Small intestine (tissue), 7 donors: Measurements from ENCODE around the gene ADGRL2. TPM values are rescaled to one million over a fixed set of nuclear protein-coding genes. Genes with fewer than 3 reads are reported as not detected.

ENCODE experiments used
- DNase-seq, 2 donors: peaks; one replicate each; pipeline versions ENCODE4 v3.0.0 to v3.0.0-alpha.2; 2013
- FAIRE-seq: peaks from 2 replicates; lab custom pipeline; 2012; peaks lifted over from hg19 to GRCh38; lab: Jason Lieb, UNC
- H3K27ac ChIP-seq, 3 donors: one replicate each; pipeline ENCODE4 v1.5.1; 2013; ENCODE audit warnings: low read length in 2 of 3, mild to moderate bottlenecking in 2 of 3, control low read depth in 1 of 3, inconsistent platforms in 1 of 3, low read depth in 1 of 3, moderate library complexity in 1 of 3
- H3K27me3 ChIP-seq, 3 donors: one replicate each; pipeline ENCODE4 v1.6.1; 2013; ENCODE audit warnings: low read length in 3 of 3, inconsistent platforms in 1 of 3; ENCODE audit not compliant: control insufficient read depth in 3 of 3, insufficient read depth in 3 of 3
- H3K36me3 ChIP-seq, 3 donors: one replicate each; pipeline ENCODE4 v1.6.1; 2013; ENCODE audit warnings: low read length in 3 of 3, inconsistent platforms in 1 of 3, low read depth in 1 of 3, mild to moderate bottlenecking in 1 of 3, moderate library complexity in 1 of 3; ENCODE audit not compliant: control insufficient read depth in 3 of 3, insufficient read depth in 2 of 3
- H3K4me1 ChIP-seq, 3 donors: one replicate each; pipeline ENCODE4 v1.6.1; 2013; ENCODE audit warnings: low read length in 2 of 3, inconsistent platforms in 1 of 3, low read depth in 1 of 3, mild to moderate bottlenecking in 1 of 3, moderate library complexity in 1 of 3; ENCODE audit not compliant: control insufficient read depth in 3 of 3, insufficient read depth in 2 of 3
- H3K4me3 ChIP-seq, 3 donors: one replicate each; pipeline ENCODE4 v1.5.1; 2013; ENCODE audit warnings: low read length in 3 of 3, control low read depth in 1 of 3, inconsistent platforms in 1 of 3, low read depth in 1 of 3, mild to moderate bottlenecking in 1 of 3, moderate library complexity in 1 of 3
- H3K9me3 ChIP-seq, 2 donors: one replicate each; pipeline ENCODE4 v1.6.1; 2013; ENCODE audit warnings: low read depth in 1 of 2, low read length in 1 of 2; ENCODE audit not compliant: control insufficient read depth in 2 of 2, insufficient read depth in 1 of 2
- WGBS, 3 donors: extraction: QIAGEN DNeasy Blood & Tissue Kit; methylation state at CpG; one replicate each; pipeline ENCODE4 v1.1.7; 2013; 5-methylcytosine and 5-hydroxymethylcytosine counted together
- polyA plus RNA-seq, 4 donors: library from polyadenylated mRNA; stranded (reverse) in 3 of 4; unstranded in 1 of 4; fragments of 200-250 nt in 3 of 4; fragments of 120-200 nt in 1 of 4; gene quantifications; one replicate each; pipeline versions ENCODE4 v1.2.1 to v1.2.3, GENCODE V29; 2013
- donor health status: healthy with polysubstance abuse.
- donor health status: control.
- donor health status: control.
- donor health status: Bipolar disorder and iron deficiency.
- donor health status: healthy.

ADGRL2 gene
- polyA plus RNA-seq, 4 donors, result 0.67 to 74.9 (median 8.0) TPM

DNA sequence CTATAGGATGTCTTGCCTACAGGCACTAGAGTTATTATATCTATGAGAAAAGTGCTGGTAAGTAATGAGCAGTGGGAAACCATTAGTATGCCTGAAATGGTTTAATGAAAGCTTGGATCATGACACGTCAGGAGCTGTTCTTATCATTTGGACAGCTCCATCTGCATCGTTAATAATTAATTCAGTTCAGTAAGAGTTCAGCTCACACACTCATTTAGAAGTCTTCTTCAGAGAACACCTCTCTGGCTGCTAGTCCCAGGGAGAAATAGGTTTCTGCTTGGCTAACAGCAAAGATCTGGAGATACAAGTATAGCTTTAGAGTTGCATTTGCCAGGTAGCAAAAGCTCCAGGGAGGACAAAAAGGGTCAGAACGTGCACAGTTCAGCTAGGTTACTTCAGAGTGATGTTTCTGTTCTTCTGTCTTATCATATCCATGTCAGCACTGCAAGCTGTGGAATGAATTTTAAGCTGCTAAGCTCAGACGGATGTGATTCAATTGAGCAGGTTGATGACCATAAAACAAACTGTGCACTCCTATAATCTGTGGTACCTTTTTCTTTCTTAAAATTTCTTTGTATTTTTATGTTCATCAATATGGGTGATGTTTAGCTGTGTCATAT, 173.6 kb downstream of the ADGRL2 start:
- no peak for FAIRE-seq
- H3K27me3 ChIP-seq, result no peaks in the 10 kb centered on the region
- WGBS, 3 donors, result 9 to 64% (median 26%) methylated on average over 4 of the region's 4 CpGs

DNA sequence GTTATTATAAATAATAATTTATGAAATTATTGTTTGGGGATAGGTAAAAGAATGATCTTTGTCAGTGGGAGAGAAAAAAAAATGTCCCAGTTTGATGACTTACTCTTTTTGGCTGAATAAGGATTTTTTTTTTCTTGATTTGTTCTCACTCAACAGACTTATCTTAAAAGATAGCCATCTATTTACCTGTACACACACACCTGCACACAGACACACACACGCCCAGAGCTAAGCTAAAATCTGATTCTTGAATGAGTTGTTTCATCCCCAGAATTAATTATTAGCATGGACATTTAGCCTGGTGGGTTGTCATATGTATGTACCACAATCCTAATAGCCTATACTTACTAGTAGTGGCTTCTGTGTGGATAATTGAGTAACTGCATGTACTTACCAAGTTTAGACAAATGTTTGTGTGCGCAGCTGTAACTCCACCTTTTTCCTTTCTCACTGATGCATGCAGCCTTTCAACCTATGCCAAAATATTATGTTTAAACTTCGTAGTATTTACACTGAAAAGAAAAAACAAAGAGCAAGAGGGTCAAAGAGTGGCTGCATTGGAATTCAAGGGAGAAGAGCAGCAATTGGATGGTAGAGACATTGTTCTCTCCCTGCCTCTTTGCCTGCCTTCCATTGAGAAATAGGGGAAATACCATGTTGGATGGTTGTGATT, 174.3 kb downstream of the ADGRL2 start:
- H3K9me3 ChIP-seq, result no peaks in the 10 kb centered on the region
- H3K4me1 ChIP-seq, result peaks cover 0 to 3% (median 0%) of the 10 kb centered on the region in 3 donors
- 45 to 71% (median 53%) methylated on average over 3 of the region's 3 CpGs for WGBS, 3 donors
- no peak overlapping the region for H3K4me3 ChIP-seq
- DNase-seq, result no peak
- H3K27me3 ChIP-seq, result no peaks in the 10 kb centered on the region
- no peak for FAIRE-seq
- no peak overlapping the region for H3K27ac ChIP-seq
- H3K36me3 ChIP-seq, result peaks cover 0 to 4% (median 0%) of the 10 kb centered on the region in 3 donors

More for the DNA sequence above, 173.6 kb downstream of the ADGRL2 start:
- peak; percentile 52 to 54 for DNase-seq
- no peaks in the 10 kb centered on the region for H3K9me3 ChIP-seq
- H3K4me3 ChIP-seq, result no peak overlapping the region
- peaks cover 0 to 3% (median 0%) of the 10 kb centered on the region in 3 donors for H3K4me1 ChIP-seq
- H3K36me3 ChIP-seq, result peaks cover 0 to 4% (median 0%) of the 10 kb centered on the region in 3 donors
- H3K27ac ChIP-seq, result no peak overlapping the region

DNA sequence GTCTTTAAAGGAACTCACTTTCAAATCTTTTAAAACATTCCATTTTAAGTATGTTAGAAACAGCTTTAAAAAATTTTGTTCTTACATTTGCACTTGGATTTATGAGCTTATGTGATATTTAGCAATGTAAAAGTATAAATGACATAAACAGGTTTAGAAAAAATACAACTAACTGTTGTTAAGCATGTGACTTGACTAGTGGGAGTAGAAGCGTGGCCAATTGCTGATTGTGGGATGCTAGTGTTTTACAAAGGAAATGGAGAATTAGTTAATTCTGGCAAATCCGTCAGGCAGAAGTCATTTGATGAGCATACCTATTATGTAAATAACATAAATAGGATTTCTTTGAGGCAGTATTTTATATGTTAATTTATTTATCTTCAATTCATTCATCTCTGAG, 175.8 kb downstream of the ADGRL2 start:
- Histone ChIP-seq H3K4me1 (peaks cover 0 to 3% (median 0%) of the 10 kb centered on the region in 3 donors), H3K36me3 (peaks cover 0 to 4% (median 0%) of the 10 kb centered on the region in 3 donors)
- FAIRE-seq, result no peak

DNA sequence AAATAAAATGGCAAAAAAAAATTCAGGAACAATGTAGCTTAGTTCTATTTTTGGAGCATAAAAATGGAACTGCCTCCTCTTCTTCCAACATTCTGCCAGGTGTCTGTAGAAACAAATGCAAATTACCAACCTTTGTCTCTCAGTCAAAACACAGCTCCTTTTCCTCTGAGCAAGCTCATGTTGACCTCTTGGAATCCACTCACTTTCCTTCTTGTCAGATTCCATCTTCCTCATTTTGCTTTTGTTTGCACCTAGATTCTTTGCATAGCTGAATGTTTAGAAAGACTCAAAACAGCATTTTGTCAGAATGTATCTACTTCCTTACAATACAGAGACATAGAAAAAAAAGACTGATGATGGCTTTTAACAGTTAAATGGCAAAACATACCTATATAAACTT, 178.2 kb downstream of the ADGRL2 start:
- Histone ChIP-seq H3K27ac (no peak overlapping the region), H3K4me3 (no peak overlapping the region), H3K9me3 (no peaks in the 10 kb centered on the region), H3K36me3 (peaks cover 0 to 2% (median 0%) of the 10 kb centered on the region in 3 donors), H3K4me1 (peaks cover 0 to 3% (median 0%) of the 10 kb centered on the region in 3 donors), H3K27me3 (no peaks in the 10 kb centered on the region)
- FAIRE-seq (no peak), DNase-seq (no peak)

More for the DNA sequence above, 175.8 kb downstream of the ADGRL2 start:
- Histone ChIP-seq H3K27ac (no peak overlapping the region), H3K27me3 (no peaks in the 10 kb centered on the region), H3K4me3 (no peak overlapping the region), H3K9me3 (no peaks in the 10 kb centered on the region)
- 90 to 94% (median 90%) methylated on average over 2 of the region's 2 CpGs for WGBS, 3 donors
- DNase-seq, result no peak

DNA sequence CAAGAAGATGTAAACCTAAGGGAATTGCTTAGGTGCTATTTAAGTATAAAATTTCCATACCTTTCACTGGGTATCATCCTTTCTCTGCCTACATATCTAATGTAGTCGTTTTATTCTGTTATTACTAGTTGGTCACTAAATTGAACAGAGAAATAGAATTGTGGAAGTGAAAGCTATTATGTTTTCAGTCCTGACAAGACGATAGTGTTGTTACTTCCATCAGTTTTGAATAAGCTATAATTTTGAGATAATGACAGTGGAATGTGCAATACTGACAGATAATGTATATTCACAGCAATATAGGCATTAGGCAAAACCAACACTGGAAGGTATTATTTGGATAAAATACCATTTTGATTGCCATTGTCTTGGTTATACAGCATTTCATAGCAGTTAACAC, 181.8 kb downstream of the ADGRL2 start:
- 72 to 83% (median 77%) methylated on average over 2 of the region's 2 CpGs for WGBS, 3 donors
- no peak overlapping the region for H3K27ac ChIP-seq
- no peaks in the 10 kb centered on the region for H3K27me3 ChIP-seq
- no peaks in the 10 kb centered on the region for H3K4me1 ChIP-seq
- DNase-seq, result no peak
- H3K4me3 ChIP-seq, result no peak overlapping the region
- no peak for FAIRE-seq
- H3K9me3 ChIP-seq, result no peaks in the 10 kb centered on the region
- peaks cover 0 to 4% (median 0%) of the 10 kb centered on the region in 3 donors for H3K36me3 ChIP-seq

DNA sequence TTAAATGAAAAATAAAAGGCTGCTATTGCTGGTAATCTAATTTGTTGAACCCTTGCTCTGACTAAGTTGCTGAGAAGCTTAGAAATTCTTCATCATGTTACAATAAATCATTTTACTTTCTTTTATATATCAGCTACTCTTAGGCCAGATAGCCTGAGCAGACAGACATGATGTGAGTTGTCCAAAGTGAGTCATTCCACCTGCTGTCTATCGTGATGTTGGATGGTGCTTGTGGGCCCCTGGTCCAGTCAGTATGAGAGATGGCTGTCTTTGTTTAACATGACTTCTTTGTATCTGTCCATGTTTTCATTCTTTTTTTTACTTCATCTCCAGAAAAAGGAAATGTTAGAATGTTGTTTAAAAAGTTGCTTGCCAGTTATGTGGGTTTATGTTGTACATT, 188.8 kb downstream of the ADGRL2 start:
- no peaks in the 10 kb centered on the region for H3K9me3 ChIP-seq
- WGBS, 3 donors, result 74 to 90% (median 80%) methylated on average over 1 of the region's 1 CpG
- DNase-seq, result no peak
- no peak for FAIRE-seq
- H3K4me3 ChIP-seq, result no peak overlapping the region
- H3K27me3 ChIP-seq, result no peaks in the 10 kb centered on the region
- peaks cover 0 to 12% (median 0%) of the 10 kb centered on the region in 3 donors for H3K36me3 ChIP-seq
- H3K27ac ChIP-seq, result no peak overlapping the region
- H3K4me1 ChIP-seq, result no peaks in the 10 kb centered on the region

DNA sequence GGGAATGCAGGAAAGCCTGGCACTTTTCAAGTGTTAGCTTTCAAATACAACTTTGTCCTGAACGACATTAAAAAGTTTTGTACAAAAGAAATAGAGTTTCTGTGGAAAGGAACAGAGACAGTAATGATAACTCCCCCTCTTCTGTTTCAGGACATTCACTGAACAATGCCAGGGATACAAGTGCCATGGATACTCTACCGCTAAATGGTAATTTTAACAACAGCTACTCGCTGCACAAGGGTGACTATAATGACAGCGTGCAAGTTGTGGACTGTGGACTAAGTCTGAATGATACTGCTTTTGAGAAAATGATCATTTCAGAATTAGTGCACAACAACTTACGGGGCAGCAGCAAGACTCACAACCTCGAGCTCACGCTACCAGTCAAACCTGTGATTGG, 189.5 kb downstream of the ADGRL2 start:
- WGBS, 3 donors, result 83 to 94% (median 92%) methylated on average over 7 of the region's 7 CpGs
- Histone ChIP-seq H3K27ac (no peak overlapping the region), H3K27me3 (no peaks in the 10 kb centered on the region), H3K4me3 (no peak overlapping the region), H3K9me3 (no peaks in the 10 kb centered on the region), H3K4me1 (no peaks in the 10 kb centered on the region), H3K36me3 (peaks cover 0 to 11% (median 0%) of the 10 kb centered on the region in 3 donors)
- no peak for DNase-seq
- FAIRE-seq, result no peak

DNA sequence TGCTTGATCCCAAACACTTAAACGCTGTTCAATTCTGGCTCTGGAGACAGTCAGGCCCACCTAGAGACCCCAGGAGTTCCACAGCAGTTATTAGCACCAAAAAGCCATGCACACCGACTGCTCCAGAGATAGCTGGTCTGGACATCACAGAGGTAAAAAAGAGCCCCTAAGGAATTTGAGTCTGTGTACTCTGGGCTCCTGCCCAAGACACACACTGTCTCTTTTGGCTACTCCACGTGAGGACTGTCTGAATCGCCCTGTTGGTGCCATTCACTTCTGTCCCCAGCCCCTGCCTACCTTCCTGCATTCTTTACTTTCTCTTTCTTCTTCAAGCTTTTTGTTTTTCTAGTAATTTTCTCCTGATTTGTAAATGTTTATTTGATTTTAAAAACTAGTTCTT, 197.4 kb downstream of the ADGRL2 start:
- 30 to 38% (median 37%) methylated on average over 4 of the region's 4 CpGs for WGBS, 3 donors
- Histone ChIP-seq H3K4me3 (no peak overlapping the region), H3K36me3 (peaks cover 0 to 2% (median 0%) of the 10 kb centered on the region in 3 donors), H3K4me1 (no peaks in the 10 kb centered on the region), H3K9me3 (no peaks in the 10 kb centered on the region), H3K27me3 (no peaks in the 10 kb centered on the region), H3K27ac (no peak overlapping the region)
- no peak for DNase-seq
- FAIRE-seq, result no peak
